NCI-H2107 (cell line): ENCODE data around the gene MUC4.
"Not testable (repeated sequence)": the region's sequence is repeated elsewhere in the genome, so short reads cannot be mapped to it uniquely, and the experiment has no call there.

ENCODE experiments used
- DNase-seq: peaks from one replicate; lab custom pipeline; 2025; lab: John Stamatoyannopoulos, UW

Gene MUC4

DNA sequence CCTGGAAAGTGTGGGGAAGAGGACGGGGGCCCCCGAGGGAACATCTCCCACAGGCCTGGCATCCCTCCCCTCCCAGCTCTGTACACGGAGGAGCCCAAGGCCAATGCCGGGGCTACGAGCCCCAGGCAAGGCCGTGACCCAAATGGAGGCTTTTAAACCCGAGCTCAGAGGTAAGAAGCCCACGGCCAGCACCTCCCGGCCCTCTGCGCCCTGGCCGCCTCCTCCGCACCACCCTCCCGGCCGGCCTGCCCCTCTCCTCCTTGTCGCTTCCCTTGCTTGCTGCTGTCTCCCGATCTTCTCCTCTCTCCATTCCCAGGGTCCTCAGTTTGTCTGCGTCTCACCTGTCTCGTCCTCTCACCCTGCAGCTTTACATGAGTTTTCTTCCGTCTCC lies 1.3 kb downstream of the MUC4 start:
- no peak for DNase-seq

DNA sequence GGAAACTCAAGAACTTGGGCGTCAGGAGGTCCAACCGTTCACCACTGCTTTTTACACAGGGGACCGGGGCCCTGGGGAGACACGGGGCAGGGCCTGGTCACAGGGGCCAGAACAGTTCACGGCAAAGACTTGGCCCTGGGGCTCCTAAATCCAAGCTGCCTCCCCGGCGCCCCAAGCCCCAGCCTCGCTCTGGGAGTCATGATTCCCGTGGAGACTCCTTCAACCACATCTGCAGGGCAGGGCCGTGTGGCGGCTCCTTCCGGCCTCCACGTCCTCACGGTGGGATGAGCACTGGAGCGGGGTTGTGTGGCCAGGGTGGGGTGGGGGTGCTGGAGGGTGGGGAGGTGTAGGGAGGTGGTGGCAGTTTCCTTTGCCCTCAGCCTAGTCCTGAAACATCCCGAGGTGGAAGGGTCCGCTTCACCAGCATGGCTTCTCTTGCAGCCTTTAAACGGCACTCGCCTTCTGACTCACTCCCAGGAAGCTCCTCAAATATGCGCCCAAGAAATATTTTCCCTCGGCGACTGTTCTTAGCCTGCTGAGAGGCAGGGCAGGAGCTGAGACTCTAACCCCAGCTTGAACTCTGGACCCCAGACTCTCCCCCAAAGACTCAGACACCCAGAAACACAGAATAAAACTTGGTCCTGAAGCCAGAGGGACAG lies 1.8 kb downstream of the MUC4 start:
- DNase-seq: no peak

DNA sequence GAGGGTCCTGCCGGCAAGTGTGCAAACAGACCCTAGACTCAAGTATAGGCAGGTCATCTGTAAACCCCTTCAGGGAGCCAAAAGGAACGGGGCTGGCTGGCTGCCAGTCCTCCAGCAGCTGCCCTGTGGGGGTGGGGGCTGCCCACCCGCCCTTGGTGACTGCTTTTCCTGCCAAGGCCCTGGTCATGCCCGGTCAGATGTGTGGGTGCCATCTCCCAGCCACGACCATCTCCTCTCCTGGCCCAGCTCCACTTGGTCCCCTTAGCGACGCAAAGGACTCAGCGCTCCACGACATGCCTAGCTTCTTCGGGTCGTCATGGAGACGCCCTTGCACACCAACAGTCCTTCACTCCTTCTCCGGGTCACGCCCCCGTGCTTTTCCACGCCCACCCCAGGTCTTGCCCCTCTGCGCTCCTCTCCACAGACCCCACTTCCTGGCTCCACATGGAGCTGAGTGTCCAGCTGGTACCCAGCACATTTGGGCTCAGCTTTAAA lies 2.4 kb downstream of the MUC4 start:
- no peak for DNase-seq

DNA sequence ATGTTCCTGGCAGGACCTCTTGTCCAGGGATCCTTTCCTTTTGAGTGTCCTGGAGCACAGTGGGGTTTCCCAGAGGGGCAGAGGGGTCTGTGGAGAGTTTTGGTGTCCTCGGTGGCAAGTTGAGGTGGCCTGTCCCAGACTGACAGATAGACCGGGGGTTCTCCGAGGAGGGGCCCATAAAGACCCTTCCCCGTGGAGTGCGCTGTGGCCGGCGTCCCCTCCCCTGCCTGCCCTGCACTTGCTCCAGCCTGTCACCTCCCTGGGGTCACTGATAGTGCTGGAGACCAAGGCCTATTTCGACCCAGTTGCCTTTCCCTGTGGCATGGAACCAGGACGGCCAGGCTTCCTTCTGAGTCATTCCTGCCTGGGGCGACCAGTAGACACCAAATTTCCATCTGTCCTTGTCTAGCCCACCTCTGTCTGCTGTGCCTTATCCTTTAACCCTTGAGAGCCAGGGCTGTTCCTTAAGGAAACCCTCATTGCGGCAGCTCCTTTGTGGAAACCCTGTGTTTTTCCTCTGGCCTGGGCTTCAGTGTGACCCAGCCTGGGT lies 2.9 kb downstream of the MUC4 start:
- no peak for DNase-seq

DNA sequence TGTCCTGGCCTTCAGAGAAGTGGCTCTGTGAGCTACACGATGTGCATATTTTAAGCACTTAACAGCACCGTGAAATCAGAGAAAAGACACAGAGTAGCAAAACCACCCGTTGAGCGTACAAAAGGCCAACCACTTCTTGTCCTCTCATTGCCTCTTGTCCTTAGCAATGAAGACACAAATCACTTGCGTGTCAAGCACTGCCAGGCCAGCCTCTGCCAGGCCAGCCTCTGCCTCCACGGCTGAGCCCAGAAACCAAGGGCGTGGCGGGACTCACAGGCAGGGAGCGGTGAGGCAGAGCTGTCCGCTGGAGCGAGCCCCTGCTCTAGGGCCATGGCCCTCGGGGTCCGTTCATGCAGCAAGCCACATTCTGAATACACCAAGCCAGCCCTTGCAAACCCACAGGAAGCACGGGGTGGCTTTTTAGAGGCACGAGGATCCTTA lies 4.0 kb downstream of the MUC4 start:
- DNase-seq: no peak

DNA sequence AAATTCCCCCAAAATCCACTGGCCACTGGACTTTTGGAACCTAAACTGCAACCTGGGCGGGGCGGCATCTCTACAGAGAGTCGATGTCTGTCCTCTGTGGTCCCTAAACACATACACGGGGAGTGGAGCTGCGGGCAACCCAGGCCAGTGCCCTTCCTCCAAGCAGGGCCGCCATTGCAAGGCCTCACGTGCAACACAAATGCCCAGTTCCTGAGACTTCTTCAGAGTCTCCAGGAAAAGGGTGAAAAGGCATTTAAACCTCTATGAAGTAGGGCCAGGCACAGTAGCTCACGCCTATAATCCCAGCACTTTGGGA lies 4.9 kb downstream of the MUC4 start:
- DNase-seq: no peak

DNA sequence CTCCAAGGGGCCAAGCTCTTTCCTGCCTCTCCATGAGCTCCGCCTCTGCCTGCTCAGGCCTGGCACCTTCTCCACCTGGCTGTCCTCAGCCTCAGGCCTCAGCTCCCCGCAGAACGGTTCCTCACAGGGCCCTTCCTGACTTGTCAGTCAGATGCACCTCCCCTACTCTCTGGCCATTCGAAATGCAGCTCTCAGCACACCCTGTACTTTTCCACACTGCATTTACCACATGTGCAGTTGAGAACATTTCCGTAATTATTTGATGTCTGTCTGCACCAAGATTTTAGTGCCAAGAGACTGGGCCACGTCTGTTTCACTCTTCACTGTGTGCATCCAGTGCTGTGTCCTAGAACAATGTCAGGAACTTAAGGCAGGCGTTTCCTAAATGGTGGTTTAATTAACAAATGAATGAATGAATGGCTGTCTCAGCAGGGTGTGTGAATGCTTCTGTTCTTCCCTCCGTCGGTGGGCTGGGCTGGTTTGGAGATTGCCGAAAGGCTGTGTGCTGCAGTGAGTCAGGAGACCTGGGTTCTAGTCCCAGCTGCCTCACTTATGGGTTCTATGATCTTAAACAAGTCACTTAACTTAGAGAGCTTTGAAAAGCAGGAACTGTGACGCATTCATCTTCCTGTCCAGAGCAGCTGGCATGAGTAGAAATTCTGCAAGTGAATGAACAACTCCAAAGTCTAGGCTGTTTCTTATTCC lies 5.4 kb downstream of the MUC4 start:
- no peak for DNase-seq

DNA sequence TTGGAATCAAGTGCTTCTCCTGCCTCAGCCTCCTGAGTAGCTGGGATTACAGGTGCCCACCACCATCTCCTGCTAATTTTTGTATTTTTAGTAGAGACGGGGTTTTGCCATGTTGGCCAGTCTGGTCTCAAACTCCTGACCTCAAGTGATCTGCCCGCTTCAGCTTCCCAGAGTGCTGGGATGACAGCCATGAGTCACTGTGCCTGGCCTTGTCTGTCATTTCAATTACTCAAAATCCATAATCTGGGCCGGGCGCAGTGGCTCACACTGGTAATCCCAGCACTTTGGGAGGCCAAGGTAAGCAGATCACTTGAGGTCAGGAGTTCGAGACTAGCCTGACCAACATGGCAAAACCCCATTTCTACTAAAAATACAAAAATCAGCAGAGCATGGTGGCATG lies 6.1 kb downstream of the MUC4 start:
- DNase-seq: not testable (repeated sequence)

DNA sequence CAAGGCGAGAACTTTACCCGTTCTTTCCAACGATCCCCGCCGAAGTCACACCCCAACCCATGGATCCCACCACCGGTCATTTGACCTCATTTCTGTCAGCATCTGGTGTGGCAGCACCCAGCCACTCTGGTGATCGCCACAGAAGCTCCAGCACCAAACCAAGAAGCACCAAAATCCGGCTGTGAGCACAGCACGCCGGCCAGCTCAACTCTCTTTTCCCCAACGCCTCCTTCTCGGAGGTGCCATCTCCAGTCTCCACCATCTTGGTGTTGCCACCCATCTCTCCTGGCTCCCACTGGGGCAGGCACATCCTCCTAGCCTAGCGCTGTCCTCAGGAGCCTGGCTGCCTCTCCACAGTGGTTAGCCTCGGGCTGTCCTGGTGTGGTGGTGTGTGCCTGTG lies 6.5 kb downstream of the MUC4 start:
- DNase-seq: no peak

DNA sequence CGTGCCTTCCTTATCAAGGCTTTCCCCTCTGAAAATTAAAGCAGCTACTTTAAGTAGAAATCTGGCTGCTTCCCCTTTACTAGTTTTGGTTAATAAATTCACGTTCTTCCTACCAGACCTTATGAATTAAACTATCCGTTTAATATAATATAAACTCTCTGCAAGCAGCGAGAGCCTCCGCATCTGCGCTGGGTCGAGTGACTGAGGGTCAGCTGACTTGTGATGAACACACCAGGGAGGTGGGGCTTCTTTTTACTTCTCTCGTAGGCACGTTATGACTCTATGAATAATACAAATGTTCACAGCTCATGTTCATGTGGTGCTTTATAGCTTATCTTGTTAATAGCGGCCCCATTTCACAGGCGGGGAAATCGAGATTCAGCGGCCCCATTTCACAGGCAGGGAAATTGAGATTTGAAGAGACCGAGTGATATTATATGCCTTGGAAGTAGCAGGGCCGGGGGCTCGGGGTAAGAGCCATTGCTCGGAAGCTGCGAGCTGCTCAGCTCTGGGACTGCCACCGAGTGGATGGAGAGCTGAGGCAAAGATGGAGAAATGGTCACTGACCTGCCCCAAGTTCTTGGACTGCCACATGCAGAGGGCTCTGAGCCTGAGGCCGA lies 8.3 kb downstream of the MUC4 start:
- DNase-seq: no peak

DNA sequence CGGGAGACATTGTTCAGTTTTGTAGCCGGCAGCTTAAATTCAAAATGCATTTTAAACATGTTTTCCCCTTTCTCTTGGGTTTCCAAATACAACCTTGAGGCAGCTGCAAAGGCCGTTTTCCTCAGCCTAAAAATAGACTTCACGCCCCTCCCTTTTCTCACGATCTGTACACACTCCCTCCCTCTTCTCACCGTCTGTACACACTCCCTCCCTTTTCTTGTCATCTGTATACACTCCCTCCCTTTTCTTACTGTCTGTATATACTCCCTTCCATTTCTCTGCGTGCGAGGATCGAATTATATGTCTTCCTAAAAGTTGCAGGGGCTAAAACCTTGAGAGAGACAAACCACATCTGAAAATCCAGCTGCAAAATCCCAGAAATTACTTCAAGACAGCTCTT lies 8.9 kb downstream of the MUC4 start:
- DNase-seq: no peak

DNA sequence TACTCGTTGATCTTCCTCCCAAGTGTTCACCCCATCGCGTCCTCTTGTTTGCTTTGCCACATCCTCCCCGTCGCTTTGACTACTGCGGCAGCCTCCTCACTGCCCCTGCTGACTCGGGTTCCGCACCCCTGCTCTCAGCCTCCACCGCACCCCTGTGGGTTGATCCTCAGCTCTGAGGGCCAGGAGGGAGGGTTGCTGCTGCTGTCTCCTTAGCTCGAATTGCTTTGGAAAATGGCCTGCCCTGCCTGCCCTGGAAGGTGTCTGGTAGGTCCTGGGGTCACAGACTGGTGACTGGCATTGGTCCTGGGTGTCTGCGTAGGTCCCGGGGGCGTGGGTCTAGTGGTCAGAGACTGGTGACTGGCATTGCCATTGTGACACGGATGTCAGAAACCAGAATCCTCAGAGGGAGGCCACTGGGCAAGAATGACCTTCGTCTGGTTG lies 9.4 kb downstream of the MUC4 start:
- no peak for DNase-seq

DNA sequence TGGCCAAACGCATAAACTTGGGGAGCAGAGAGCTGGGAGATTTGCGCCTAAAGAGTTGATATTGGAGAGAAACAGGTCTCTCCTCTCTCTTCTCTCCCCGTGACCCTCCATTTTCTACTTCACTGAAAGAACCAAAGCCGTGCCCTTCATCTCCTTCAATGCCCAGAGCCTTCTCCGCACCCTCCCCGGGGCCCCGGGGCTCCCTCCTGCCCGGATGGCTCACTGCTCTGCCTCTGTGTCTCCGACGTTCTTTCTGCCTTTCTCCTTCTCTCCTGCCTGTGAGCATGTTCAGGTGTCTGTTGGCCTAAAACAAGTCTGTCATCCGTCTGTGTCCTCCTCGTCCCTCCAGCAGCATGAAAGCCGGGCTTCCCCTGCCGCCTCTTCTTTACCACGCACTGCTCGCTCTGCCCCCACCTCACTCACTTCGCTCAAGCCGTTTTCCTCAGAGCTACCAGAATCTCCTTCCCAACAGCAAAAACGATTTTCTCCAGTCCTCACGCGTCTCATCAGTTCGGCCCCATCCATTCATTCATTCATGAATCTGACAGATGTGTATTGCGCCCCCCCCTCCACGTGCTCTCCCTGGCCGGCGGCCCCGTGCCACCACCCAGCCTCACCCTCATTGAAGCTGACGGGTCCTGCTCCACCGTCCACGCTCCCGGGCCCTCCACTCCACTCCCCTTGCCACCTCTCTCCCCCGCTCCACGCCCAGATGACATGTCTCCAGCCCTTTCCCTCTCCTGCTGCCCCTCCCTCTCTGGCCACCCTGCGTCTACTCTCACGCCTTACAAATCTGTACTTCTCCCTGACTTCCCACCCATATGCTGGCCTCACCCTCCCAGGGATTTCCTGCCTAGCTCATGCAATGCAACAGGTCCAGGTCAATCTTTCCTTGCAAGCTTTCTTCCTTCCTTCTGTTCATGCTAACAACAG lies 10.2 kb downstream of the MUC4 start:
- DNase-seq: no peak

DNA sequence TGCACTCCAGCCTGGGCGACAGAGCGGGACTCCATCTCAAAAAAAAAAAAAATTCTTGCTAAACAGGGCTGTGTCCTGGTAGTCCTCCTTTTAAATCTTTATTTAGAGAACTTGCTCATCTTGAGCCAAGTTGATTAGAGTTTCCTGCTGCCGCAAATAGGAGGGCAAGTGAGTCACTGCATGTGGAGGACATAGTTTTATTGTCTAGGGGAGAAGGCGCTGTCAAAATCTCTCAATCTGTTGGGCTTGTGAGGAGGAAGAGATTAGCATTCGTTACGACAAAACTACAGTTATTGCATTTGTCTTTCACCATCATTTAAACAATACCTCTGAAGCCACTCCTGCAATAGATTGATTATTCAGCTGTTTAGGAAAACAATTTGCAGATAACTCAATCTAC lies 11.5 kb downstream of the MUC4 start:
- no peak for DNase-seq

DNA sequence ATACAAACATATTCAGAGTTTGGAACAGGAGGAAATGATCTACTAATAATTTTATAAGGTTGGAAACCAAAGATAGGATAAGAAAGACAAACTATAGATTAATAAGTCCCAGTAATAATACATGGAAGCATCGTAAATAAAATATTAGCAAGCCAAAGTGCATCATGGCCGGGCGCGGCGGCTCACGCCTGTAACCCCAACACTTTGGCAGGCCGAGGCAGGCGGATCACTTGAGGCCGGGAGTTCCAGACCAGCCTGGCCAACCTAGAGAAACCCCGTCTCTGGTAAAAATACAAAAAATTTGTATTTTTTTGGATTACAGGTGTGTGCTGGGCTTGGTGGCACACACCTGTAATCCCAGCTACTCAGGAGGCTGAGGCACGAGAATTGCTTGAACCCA lies 14.9 kb downstream of the MUC4 start:
- DNase-seq: no peak

DNA sequence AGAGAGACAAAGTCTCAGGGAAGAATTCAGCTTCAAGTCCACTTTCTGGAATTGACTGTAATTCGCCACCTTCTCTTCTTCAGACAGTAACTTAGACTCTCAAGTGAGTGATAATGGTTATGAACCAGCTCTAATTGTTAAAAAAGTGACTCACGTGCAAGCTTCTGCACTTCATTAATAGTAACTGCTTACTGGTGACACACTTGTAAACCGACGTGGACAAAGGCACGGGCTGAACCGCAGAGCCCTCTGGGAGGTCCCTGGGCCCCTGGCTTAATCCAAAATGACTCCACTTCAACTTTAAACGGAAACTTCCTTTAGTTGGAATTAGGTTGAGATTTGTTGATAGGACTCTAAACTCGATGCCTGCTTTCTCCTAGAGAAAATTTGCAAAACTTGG lies 17.0 kb downstream of the MUC4 start:
- no peak for DNase-seq

DNA sequence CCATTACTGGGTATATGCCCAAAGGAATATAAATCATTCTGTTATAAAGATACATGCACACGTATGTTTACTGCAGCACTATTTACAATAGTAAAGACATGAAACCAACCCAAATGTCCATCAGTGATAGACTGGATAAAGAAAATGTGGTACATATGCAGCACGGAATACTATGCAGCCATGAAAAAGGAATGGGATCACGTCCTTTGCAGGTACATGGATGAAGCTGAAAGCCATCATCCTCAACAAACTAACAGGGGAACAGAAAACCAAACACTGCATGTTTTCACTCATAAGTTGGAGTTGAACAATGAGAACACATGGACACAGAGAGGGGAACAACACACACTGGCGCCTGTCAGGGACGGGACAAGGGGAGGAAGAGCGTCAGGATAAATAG lies 19.1 kb downstream of the MUC4 start:
- not testable (repeated sequence) for DNase-seq

DNA sequence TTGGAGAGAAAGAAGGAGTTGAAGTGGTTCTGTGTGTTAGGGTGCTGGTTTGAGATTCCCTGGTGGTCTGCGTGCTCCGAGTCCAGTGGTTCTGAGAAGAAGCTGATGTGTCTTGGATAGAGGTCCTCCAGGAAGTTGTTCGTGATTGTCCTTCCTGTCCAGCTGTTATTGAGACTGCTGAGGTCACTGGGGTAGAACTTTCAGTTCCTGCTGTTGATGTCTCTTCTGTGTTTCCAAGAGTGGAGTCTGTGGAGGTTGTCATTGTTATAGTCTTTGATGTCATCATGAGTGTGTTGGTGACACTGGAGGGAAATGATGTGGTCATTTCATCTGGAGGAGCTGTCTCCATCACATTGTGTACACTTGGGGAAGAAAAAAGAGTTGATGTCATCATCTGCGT lies 20.8 kb downstream of the MUC4 start:
- DNase-seq: no peak

DNA sequence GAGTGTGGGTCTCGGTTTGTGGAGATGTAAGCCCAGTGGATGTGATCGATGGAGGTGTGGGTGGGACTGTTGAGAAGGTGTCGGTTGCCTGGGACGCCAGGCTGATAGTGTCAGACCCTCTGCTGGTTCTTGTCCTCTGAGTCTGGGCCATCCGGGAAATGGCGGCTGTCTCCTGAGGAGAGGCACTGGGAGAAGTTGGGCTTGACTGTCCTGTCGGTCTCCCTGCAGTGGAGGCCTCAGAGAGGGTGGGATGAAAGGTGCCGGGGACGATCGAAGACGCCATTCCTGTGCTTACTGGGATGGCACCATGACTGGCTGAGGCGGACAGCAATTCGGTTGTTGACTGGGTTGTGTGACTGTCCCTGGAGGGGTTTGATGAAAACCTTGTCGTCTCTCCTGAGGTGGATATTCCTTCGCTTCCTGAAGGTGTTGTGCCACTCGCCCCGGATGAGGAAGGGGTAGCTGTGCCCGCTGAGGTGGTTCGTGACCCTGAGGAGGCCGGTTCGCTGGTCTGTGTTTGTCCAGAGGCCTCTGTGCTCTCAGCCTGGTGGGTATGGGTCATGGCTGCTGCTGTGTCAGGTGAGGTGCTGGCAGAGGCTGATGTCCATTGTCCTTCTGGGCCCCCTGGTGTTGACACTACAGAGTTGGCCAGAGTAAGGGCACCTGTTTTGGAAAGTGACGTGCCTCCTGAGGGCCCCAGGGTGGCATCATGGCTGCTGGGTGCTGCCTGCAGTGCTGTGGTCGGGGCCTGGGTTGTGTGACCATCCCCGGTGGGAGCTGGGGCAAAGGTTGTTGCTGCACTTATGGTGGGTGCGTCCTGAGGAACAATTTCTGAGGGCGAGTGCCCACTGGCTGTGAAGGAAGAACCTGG lies 22.8 kb downstream of the MUC4 start:
- DNase-seq: no peak

DNA sequence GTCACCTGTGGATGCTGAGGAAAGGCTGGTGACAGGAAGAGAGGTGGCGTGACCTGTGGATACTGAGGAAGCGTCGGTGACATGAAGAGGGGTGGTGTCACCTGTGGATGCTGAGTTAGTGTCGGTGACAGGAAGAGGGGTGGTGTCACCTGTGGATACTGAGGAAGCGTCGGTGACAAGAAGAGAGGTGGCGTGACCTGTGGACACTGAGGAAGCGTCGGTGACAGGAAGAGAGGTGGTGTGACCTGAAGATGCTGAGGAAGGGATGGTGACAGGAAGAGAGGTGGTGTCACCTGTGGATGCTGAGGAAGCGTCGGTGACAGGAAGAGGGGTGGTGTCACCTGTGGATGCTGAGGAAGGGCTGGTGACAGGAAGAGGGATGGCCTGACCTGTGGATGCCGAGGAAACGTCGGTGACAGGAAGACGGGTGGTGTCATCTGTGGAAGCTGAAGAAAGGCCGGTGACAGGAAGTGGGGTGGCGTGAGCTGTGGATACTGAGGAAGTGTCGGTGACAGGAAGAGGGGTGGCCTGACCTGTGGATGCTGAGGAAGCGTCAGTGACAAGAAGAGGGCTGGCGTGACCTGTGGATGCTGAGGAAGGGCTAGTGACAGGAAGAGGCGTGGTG lies 25.8 kb downstream of the MUC4 start:
- DNase-seq: not testable (repeated sequence)

DNA sequence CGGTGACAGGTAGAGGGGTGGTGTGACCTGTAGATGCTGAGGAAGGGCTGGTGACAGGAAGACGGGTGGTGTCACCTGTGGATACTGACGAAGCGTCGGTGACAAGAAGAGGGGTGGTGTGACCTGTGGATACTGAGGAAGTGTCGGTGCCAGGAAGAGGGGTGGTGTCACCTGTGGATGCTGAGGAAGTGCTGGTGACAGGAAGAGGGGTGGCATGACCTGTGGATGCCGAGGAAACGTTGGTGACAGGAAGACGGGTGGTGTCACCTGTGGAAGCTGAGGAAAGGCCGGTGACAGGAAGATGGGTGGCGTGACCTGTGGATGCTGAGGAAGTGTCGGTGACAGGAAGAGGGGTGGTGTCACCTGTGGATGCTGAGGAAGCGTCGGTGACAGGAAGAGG lies 27.7 kb downstream of the MUC4 start:
- not testable (repeated sequence) for DNase-seq
